A549 (cell line): ENCODE data around the gene SCRT2.

Source experiments
- EHMT2 ChIP-seq: fragments of 200-600 bp; sonication (generic); IDR thresholded peaks from 2 replicates; pipeline ENCODE4 v1.6.1; 2016; ENCODE audit warnings: antibody characterized with exemption, low read depth, mild to moderate bottlenecking, moderate library complexity
- HDAC2 ChIP-seq: fragments of 200-600 bp; sonication (generic); IDR thresholded peaks from 2 replicates; pipeline ENCODE4 v1.6.1; 2016
- PHF8 ChIP-seq: fragments of 200-600 bp; sonication (generic); IDR thresholded peaks from 2 replicates; pipeline ENCODE4 v1.6.1; 2016; ENCODE audit warnings: low read depth, mild to moderate bottlenecking, antibody characterized with exemption, moderate library complexity, borderline replicate concordance
- POLR2A ChIP-seq: IDR thresholded peaks from 2 replicates; pipeline ENCODE4 v1.6.1; 2012; ENCODE audit warnings: mild to moderate bottlenecking, low read length
- TF ChIP-seq, protein P1 (sequence below): fragments of >200 bp; sonication (Bioruptor Twin); formaldehyde crosslinking; IDR thresholded peaks from 3 replicates; pipeline ENCODE4 v1.5.1; 2016

GRCh38 chr20:653590-654416, 21.8 kb downstream of the SCRT2 start:
- TF ChIP-seq HDAC2 (peak; percentile 92), PHF8 (peak; percentile 41; the same call in 1 of the 2 replicates), POLR2A (peak; percentile 76), EHMT2 (no peak)
- TF ChIP-seq, protein P1, sequence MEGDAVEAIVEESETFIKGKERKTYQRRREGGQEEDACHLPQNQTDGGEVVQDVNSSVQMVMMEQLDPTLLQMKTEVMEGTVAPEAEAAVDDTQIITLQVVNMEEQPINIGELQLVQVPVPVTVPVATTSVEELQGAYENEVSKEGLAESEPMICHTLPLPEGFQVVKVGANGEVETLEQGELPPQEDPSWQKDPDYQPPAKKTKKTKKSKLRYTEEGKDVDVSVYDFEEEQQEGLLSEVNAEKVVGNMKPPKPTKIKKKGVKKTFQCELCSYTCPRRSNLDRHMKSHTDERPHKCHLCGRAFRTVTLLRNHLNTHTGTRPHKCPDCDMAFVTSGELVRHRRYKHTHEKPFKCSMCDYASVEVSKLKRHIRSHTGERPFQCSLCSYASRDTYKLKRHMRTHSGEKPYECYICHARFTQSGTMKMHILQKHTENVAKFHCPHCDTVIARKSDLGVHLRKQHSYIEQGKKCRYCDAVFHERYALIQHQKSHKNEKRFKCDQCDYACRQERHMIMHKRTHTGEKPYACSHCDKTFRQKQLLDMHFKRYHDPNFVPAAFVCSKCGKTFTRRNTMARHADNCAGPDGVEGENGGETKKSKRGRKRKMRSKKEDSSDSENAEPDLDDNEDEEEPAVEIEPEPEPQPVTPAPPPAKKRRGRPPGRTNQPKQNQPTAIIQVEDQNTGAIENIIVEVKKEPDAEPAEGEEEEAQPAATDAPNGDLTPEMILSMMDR: 0 out of 3 replicates have a peak, but pooled peaks have one; percentile 14
